IMR-90 (cell line): ENCODE measurements around the gene UBE2L3. TPM values are rescaled to one million over a fixed set of nuclear protein-coding genes. Genes with fewer than 3 reads are reported as not detected.

ENCODE experiments used
- ATAC-seq: fragments of 200-7000 bp; cut with Tn5 transposase; 2 replicates; pipeline ENCODE4 v1.9.1; 2020; ENCODE audit warnings: low read depth, mild to moderate bottlenecking, moderate library complexity
- BruUV-seq: library from RNA; stranded (reverse); fragments of 400-500 nt; replicated peaks from 2 replicates; lab custom pipeline; 2021; lab: Mats Ljungman, UMichigan
- CTCF ChIA-PET: fragments of 300-600 bp; formaldehyde crosslinking; extraction: SDS; loops from one replicate; lab custom pipeline; 2021; ENCODE audit warnings: antibody characterized with exemption; lab: Yijun Ruan, JAX
- POLR2A ChIA-PET: fragments of 300-600 bp; sonication (Branson Sonifier 250); formaldehyde crosslinking; loops from one replicate; lab custom pipeline; 2022; ENCODE audit warnings: antibody characterized with exemption; ENCODE audit not compliant: unreplicated experiment; lab: Charles Lee
- DNase-seq: peaks from one replicate; pipeline ENCODE4 v3.0.0; 2013
- H2AFZ ChIP-seq: replicated peaks from 2 replicates; pipeline ENCODE3; 2013; ENCODE audit warnings: low read length, mild to moderate bottlenecking; ENCODE audit not compliant: poor library complexity
- H2AK5ac ChIP-seq: 2 replicates; pipeline ENCODE4 v1.6.1; 2013; ENCODE audit warnings: low read depth, low read length, inconsistent platforms
- H2AK9ac ChIP-seq: replicated peaks from 2 replicates; pipeline ENCODE3; 2013; ENCODE audit warnings: mild to moderate bottlenecking, low read depth, low read length, moderate library complexity; ENCODE audit not compliant: poor library complexity
- H2BK120ac ChIP-seq: 2 replicates; pipeline ENCODE4 v1.6.1; 2013; ENCODE audit warnings: low read depth, low read length, inconsistent platforms
- H2BK15ac ChIP-seq: 3 replicates; pipeline ENCODE4 v1.6.1; 2013; ENCODE audit warnings: low read depth, low read length, inconsistent platforms
- H2BK20ac ChIP-seq: 2 replicates; pipeline ENCODE4 v1.6.1; 2013; ENCODE audit warnings: low read depth, mild to moderate bottlenecking, inconsistent platforms, low read length, moderate library complexity
- H2BK5ac ChIP-seq: 2 replicates; pipeline ENCODE4 v1.6.1; 2013; ENCODE audit warnings: mild to moderate bottlenecking, low read depth, low read length, inconsistent platforms; ENCODE audit not compliant: poor library complexity, severe bottlenecking
- H3K14ac ChIP-seq: replicated peaks from 2 replicates; pipeline ENCODE4 v1.6.1; 2013; ENCODE audit warnings: low read depth, low read length, inconsistent platforms
- H3K18ac ChIP-seq: 2 replicates; pipeline ENCODE4 v1.6.1; 2013; ENCODE audit warnings: low read depth, low read length, control low read depth
- H3K23ac ChIP-seq: 2 replicates; pipeline ENCODE4 v1.6.1; 2013; ENCODE audit warnings: low read depth, low read length, inconsistent platforms
- H3K27ac ChIP-seq: 2 replicates; pipeline ENCODE4 v1.5.1; 2013; ENCODE audit warnings: mild to moderate bottlenecking, control low read depth, low read length; ENCODE audit not compliant: insufficient read depth
- H3K27me3 ChIP-seq: 2 replicates; pipeline ENCODE4 v1.6.1; 2013; ENCODE audit warnings: low read length; ENCODE audit not compliant: control insufficient read depth, insufficient read depth
- H3K36me3 ChIP-seq: 2 replicates; pipeline ENCODE4 v1.6.1; 2013; ENCODE audit warnings: low read length, mixed read lengths; ENCODE audit not compliant: control insufficient read depth, insufficient read depth
- H3K4ac ChIP-seq: 2 replicates; pipeline ENCODE4 v1.6.1; 2013; ENCODE audit warnings: low read depth, low read length, inconsistent platforms
- H3K4me1 ChIP-seq: 2 replicates; pipeline ENCODE4 v1.6.1; 2013; ENCODE audit warnings: low read length, mixed read lengths; ENCODE audit not compliant: control insufficient read depth, insufficient read depth
- H3K4me2 ChIP-seq: 2 replicates; pipeline ENCODE4 v1.6.1; 2013; ENCODE audit warnings: low read depth, mild to moderate bottlenecking, control low read depth, low read length, moderate library complexity
- H3K4me3 ChIP-seq: 2 replicates; pipeline ENCODE4 v1.5.1; 2013; ENCODE audit warnings: low read depth, mild to moderate bottlenecking, control low read depth, low read length, moderate library complexity; ENCODE audit not compliant: insufficient read depth
- H3K56ac ChIP-seq: 2 replicates; pipeline ENCODE4 v1.6.1; 2013; ENCODE audit warnings: low read length, inconsistent platforms; ENCODE audit not compliant: insufficient read depth; ENCODE audit errors: extremely low read depth
- H3K79me1 ChIP-seq, 2 experiments: 2 replicates each; pipeline ENCODE4 v1.6.1; 2013; ENCODE audit warnings: low read length in 2 of 2, inconsistent platforms in 1 of 2, low read depth in 1 of 2
- H3K9ac ChIP-seq: 2 replicates; pipeline ENCODE4 v1.6.1; 2013; ENCODE audit warnings: low read depth, low read length, control low read depth
- H3K9me1 ChIP-seq: 2 replicates; pipeline ENCODE4 v1.6.1; 2013; ENCODE audit warnings: low read length, inconsistent platforms; ENCODE audit not compliant: insufficient read depth
- H3K9me3 ChIP-seq: 2 replicates; pipeline ENCODE4 v1.6.1; 2013; ENCODE audit warnings: low read length; ENCODE audit not compliant: control insufficient read depth, insufficient read depth
- H4K20me1 ChIP-seq: 2 replicates; pipeline ENCODE4 v1.6.1; 2013; ENCODE audit warnings: low read length, inconsistent platforms; ENCODE audit not compliant: insufficient read depth
- H4K5ac ChIP-seq: 2 replicates; pipeline ENCODE4 v1.6.1; 2013; ENCODE audit warnings: mild to moderate bottlenecking, low read depth, low read length, control low read depth
- H4K8ac ChIP-seq, 2 experiments: 2 replicates each; pipeline ENCODE4 v1.6.1; 2013; ENCODE audit warnings: low read depth in 2 of 2, low read length in 2 of 2, control low read depth in 1 of 2, inconsistent platforms in 1 of 2
- H4K91ac ChIP-seq: 2 replicates; pipeline ENCODE4 v1.6.1; 2013; ENCODE audit warnings: low read depth, low read length, inconsistent platforms; ENCODE audit not compliant: insufficient read depth
- BHLHE40 ChIP-seq: fragments of 150-350 bp; IDR thresholded peaks from 2 replicates; pipeline ENCODE4 v1.6.1; 2016; ENCODE audit warnings: mild to moderate bottlenecking, low read depth, low read length
- CEBPB ChIP-seq: IDR thresholded peaks from 2 replicates; pipeline ENCODE4 v1.6.1; 2012; ENCODE audit warnings: low read depth, low read length, improper control_type of control experiment
- CHD1 ChIP-seq: IDR thresholded peaks from 2 replicates; pipeline ENCODE4 v1.6.1; 2012; ENCODE audit warnings: low read depth, low read length, improper control_type of control experiment
- CTCF ChIP-seq: conservative IDR thresholded peaks from 2 replicates; pipeline ENCODE4 v1.5.1; 2012; ENCODE audit warnings: mild to moderate bottlenecking, low read depth, low read length, improper control_type of control experiment
- ELK1 ChIP-seq: fragments of 150-350 bp; IDR thresholded peaks from 2 replicates; pipeline ENCODE4 v1.6.1; 2016; ENCODE audit warnings: low read depth, mild to moderate bottlenecking, low read length, moderate library complexity, borderline replicate concordance
- FOS ChIP-seq: fragments of 150-350 bp; IDR thresholded peaks from 2 replicates; pipeline ENCODE4 v1.6.1; 2016; ENCODE audit warnings: low read depth, low read length
- MAFK ChIP-seq: IDR thresholded peaks from 2 replicates; pipeline ENCODE4 v1.6.1; 2012; ENCODE audit warnings: low read depth, low read length, improper control_type of control experiment
- MAZ ChIP-seq: IDR thresholded peaks from 2 replicates; pipeline ENCODE4 v1.6.1; 2012; ENCODE audit warnings: low read depth, mild to moderate bottlenecking, low read length, improper control_type of control experiment, moderate library complexity, borderline replicate concordance
- MXI1 ChIP-seq: IDR thresholded peaks from 2 replicates; pipeline ENCODE4 v1.6.1; 2012; ENCODE audit warnings: low read depth, mild to moderate bottlenecking, low read length, moderate library complexity, borderline replicate concordance
- NFE2L2 ChIP-seq: fragments of 150-350 bp; IDR thresholded peaks from 2 replicates; pipeline ENCODE4 v1.6.1; 2016; ENCODE audit warnings: low read depth, mild to moderate bottlenecking, low read length
- POLR2A ChIP-seq: IDR thresholded peaks from 2 replicates; pipeline ENCODE4 v1.6.1; 2012; ENCODE audit warnings: mild to moderate bottlenecking, low read depth, low read length
- RAD21 ChIP-seq: IDR thresholded peaks from 2 replicates; pipeline ENCODE4 v1.6.1; 2012; ENCODE audit warnings: low read length, improper control_type of control experiment
- RCOR1 ChIP-seq: IDR thresholded peaks from 2 replicates; pipeline ENCODE4 v1.6.1; 2012; ENCODE audit warnings: mild to moderate bottlenecking, low read length, improper control_type of control experiment; ENCODE audit not compliant: insufficient replicate concordance
- RFX5 ChIP-seq: IDR thresholded peaks from 2 replicates; pipeline ENCODE4 v1.8.0; 2012; ENCODE audit warnings: low read depth, mild to moderate bottlenecking, low read length, moderate library complexity
- SMC3 ChIP-seq: fragments of 150-350 bp; IDR thresholded peaks from 2 replicates; pipeline ENCODE4 v1.6.1; 2016; ENCODE audit warnings: low read depth, mild to moderate bottlenecking, antibody characterized with exemption, low read length, moderate library complexity
- USF2 ChIP-seq: fragments of 150-350 bp; IDR thresholded peaks from 2 replicates; pipeline ENCODE4 v1.6.1; 2017; ENCODE audit warnings: mild to moderate bottlenecking, antibody characterized with exemption, low read length, low read depth
- WGBS, 2 experiments: methylation state at CpG; one replicate each; pipeline versions ENCODE4 v1.1.5 to v1.1.7; 2013; ENCODE audit warnings: missing lambda C conversion rate in 2 of 2; ENCODE audit not compliant: insufficient read length in 1 of 2; ENCODE audit errors: extremely low coverage in 2 of 2; 5-methylcytosine and 5-hydroxymethylcytosine counted together
- dilution Hi-C: fragments of 300-500 bp; cut with HindIII; formaldehyde crosslinking; loops from one replicate; pipeline ENCODE4 v1.14.3; 2018; ENCODE audit warnings: low sequenced_read_pairs; ENCODE audit not compliant: unreplicated experiment
- in situ Hi-C: fragments of 300-500 bp; cut with MboI; formaldehyde crosslinking; loops from 3 replicates; pipeline ENCODE4 v1.14.3; 2019; ENCODE audit warnings: low sequenced_read_pairs, inconsistent platforms, mixed read lengths
- intact Hi-C: fragments of 100-400 bp; cut with micrococcal nuclease; formaldehyde crosslinking; loops from 2 replicates; pipeline ENCODE4 v1.10.0; 2022
- polyA plus RNA-seq, 3 experiments: library from polyadenylated mRNA; depleted of rRNA; stranded (reverse); fragments of >200 nt; gene quantifications; 2 replicates each; pipeline ENCODE4 v1.2.3, GENCODE V29; 2012; ENCODE audit warnings: low replicate concordance in 1 of 3
- total RNA-seq: library from RNA; depleted of rRNA; stranded (reverse); fragments of >200 nt; gene quantifications from 2 replicates; pipeline ENCODE4 v1.2.3, GENCODE V29; 2012

The UBE2L3 gene
- total and polyA plus RNA-seq, 2 of the 4 experiments (the other 2 are of a cell fraction), result 29.0 to 72.9 TPM

- POLR2A ChIA-PET, result no interaction called here
- Histone ChIP-seq H2AK5ac (no peak overlapping the region), H3K27ac (no peak overlapping the region), H2BK5ac (no peak overlapping the region), H3K56ac (no peak overlapping the region), H3K4ac (no peak overlapping the region), H3K4me3 (no peak overlapping the region), H3K9me1 (peaks cover 7% of the 10 kb centered on the region), H2AK9ac (no peak overlapping the region), H3K9ac (no peak overlapping the region), H4K91ac (no peak overlapping the region), H4K5ac (no peak overlapping the region), H3K27me3 (no peaks in the 10 kb centered on the region), H3K18ac (no peak overlapping the region), H2AFZ (no peak overlapping the region), H4K8ac (no peak overlapping the region), H2BK120ac (no peak overlapping the region), H3K4me2 (no peak overlapping the region), H3K9me3 (no peaks in the 10 kb centered on the region), H3K79me1 (peaks cover 23 to 39% of the 10 kb centered on the region in 2 experiments), H3K36me3 (peaks cover 41% of the 10 kb centered on the region), H2BK15ac (no peak overlapping the region), H3K14ac (no peak overlapping the region), H3K23ac (no peak overlapping the region), H4K20me1 (no peaks in the 10 kb centered on the region; the same call in 1 of the 2 replicates), H2BK20ac (no peak overlapping the region), H3K4me1 (no peaks in the 10 kb centered on the region)
- dilution Hi-C loops, result no loop called here
- no TSS peak for BruUV-seq
- no peak for DNase-seq
- ATAC-seq, result no peak
- 100% methylated on average over 2 of the region's 6 CpGs; no CpG with 5 or more reads in 1 of the 2 experiments for WGBS, 2 experiments
- CTCF ChIA-PET, result no interaction called here
- TF ChIP-seq RAD21 (no peak), MAFK (no peak), SMC3 (no peak), BHLHE40 (no peak), NFE2L2 (no peak), MXI1 (no peak), CHD1 (no peak), FOS (no peak), CEBPB (no peak), RFX5 (no peak), RCOR1 (no peak), POLR2A (no peak), USF2 (no peak), ELK1 (no peak), MAZ (no peak), CTCF (no peak)
- intact Hi-C loops, result no loop called here
- in situ Hi-C loops, result no loop called here
Observed at GRCh38 chr22:21672107-21672629, 104.7 kb downstream of the UBE2L3 start.
